HEK293 (cell line): ENCODE results near the gene DSG3.

ENCODE experiments used
- CTCF ChIA-PET: fragments of 350-600 bp; formaldehyde crosslinking; extraction: SDS; loops from one replicate; lab custom pipeline; 2021; ENCODE audit warnings: antibody characterized with exemption; lab: Yijun Ruan, JAX
- POLR2A ChIA-PET: fragments of 300-600 bp; formaldehyde crosslinking; extraction: SDS; loops from one replicate; lab custom pipeline; 2020; ENCODE audit warnings: antibody characterized with exemption, inconsistent platforms; lab: Yijun Ruan, JAX
- H3K27ac ChIP-seq: fragments of 200-500 bp; sonication (Bioruptor generic); 2 replicates; pipeline ENCODE4 v1.5.1; 2014; ENCODE audit warnings: low read depth, low read length, control low read depth, inconsistent platforms; ENCODE audit errors: extremely low read depth
- H3K36me3 ChIP-seq, 2 experiments: fragments of 200-500 bp in 1 of 2; sonication (Bioruptor generic) in 1 of 2; 1 replicate in 1 of 2; 2 replicates in 1 of 2; pipeline ENCODE4 v1.5.1; 2014 to 2017; ENCODE audit warnings: inconsistent platforms in 2 of 2, low read length in 2 of 2; ENCODE audit not compliant: control insufficient read depth in 2 of 2, insufficient read depth in 1 of 2
- H3K4me1 ChIP-seq: fragments of 200-500 bp; sonication (Bioruptor generic); 2 replicates; pipeline ENCODE4 v1.5.1; 2014; ENCODE audit warnings: mild to moderate bottlenecking, low read length, inconsistent platforms; ENCODE audit not compliant: control insufficient read depth, insufficient read depth
- H3K4me3 ChIP-seq: 2 replicates; pipeline ENCODE4 v1.5.1; 2011; ENCODE audit warnings: low read depth, mild to moderate bottlenecking, control low read depth, low read length, moderate library complexity
- H3K9me3 ChIP-seq: fragments of 200-500 bp; sonication (Bioruptor generic); 2 replicates; pipeline ENCODE4 v1.5.1; 2014; ENCODE audit warnings: low read depth, low read length, inconsistent platforms; ENCODE audit not compliant: control insufficient read depth, insufficient read depth
- CTCF ChIP-seq: fragments of 450-650 bp; formaldehyde crosslinking; IDR thresholded peaks from 2 replicates; pipeline ENCODE4 v1.5.1; 2016; ENCODE audit warnings: missing biosample characterization, missing genetic modification characterization
- EGR2 ChIP-seq: fragments of 450-650 bp; formaldehyde crosslinking; IDR thresholded peaks from 2 replicates; pipeline ENCODE4 v1.5.1; 2016; ENCODE audit warnings: low read depth, missing biosample characterization, missing genetic modification characterization
- GFI1B ChIP-seq: fragments of 450-650 bp; formaldehyde crosslinking; IDR thresholded peaks from 2 replicates; pipeline ENCODE4 v1.5.1; 2016; ENCODE audit warnings: missing biosample characterization, missing genetic modification characterization
- KLF9 ChIP-seq: fragments of 450-650 bp; formaldehyde crosslinking; IDR thresholded peaks from 2 replicates; pipeline ENCODE4 v1.5.1; 2016; ENCODE audit warnings: missing biosample characterization, missing genetic modification characterization, low read depth
- MEIS1 ChIP-seq: sonication (generic); formaldehyde crosslinking; IDR thresholded peaks from 2 replicates; pipeline ENCODE4 v1.8.1; 2022; ENCODE audit warnings: missing genetic modification reagents, mild to moderate bottlenecking, borderline replicate concordance
- PRDM1 ChIP-seq: fragments of 450-650 bp; formaldehyde crosslinking; IDR thresholded peaks from 2 replicates; pipeline ENCODE4; 2016; ENCODE audit warnings: missing biosample characterization, missing genetic modification characterization
- RBAK ChIP-seq: fragments of 450-650 bp; formaldehyde crosslinking; IDR thresholded peaks from 2 replicates; pipeline ENCODE4 v1.5.1; 2016; ENCODE audit warnings: missing biosample characterization, missing genetic modification characterization
- SALL2 ChIP-seq: fragments of 450-650 bp; formaldehyde crosslinking; IDR thresholded peaks from 2 replicates; pipeline ENCODE4 v1.5.0; 2017; ENCODE audit warnings: missing biosample characterization, mild to moderate bottlenecking, missing genetic modification characterization, borderline replicate concordance
- SP7 ChIP-seq: fragments of 450-650 bp; formaldehyde crosslinking; IDR thresholded peaks from 2 replicates; pipeline ENCODE4 v1.5.1; 2016; ENCODE audit warnings: missing biosample characterization, missing genetic modification characterization
- ZBTB11 ChIP-seq: fragments of 450-650 bp; formaldehyde crosslinking; conservative IDR thresholded peaks from 2 replicates; pipeline ENCODE4 v1.5.1; 2016; ENCODE audit warnings: low read depth, missing biosample characterization, missing genetic modification characterization
- ZBTB20 ChIP-seq: fragments of 450-650 bp; formaldehyde crosslinking; IDR thresholded peaks from 2 replicates; pipeline ENCODE4 v1.5.1; 2016; ENCODE audit warnings: missing biosample characterization, missing genetic modification characterization
- ZBTB26 ChIP-seq: fragments of 450-650 bp; formaldehyde crosslinking; optimal IDR thresholded peaks from 2 replicates; pipeline ENCODE3; 2016; ENCODE audit warnings: missing biosample characterization, mild to moderate bottlenecking, missing genetic modification characterization
- ZBTB49 ChIP-seq: fragments of 450-650 bp; formaldehyde crosslinking; IDR thresholded peaks from 2 replicates; pipeline ENCODE4 v1.5.1; 2016; ENCODE audit warnings: missing biosample characterization, missing genetic modification characterization, low read depth
- ZNF10 ChIP-seq: fragments of 450-650 bp; formaldehyde crosslinking; IDR thresholded peaks from 2 replicates; pipeline ENCODE4 v1.5.1; 2017; ENCODE audit warnings: missing biosample characterization, missing genetic modification characterization
- ZNF311 ChIP-seq: fragments of 450-650 bp; formaldehyde crosslinking; IDR thresholded peaks from 2 replicates; pipeline ENCODE4 v1.5.1; 2017; ENCODE audit warnings: missing biosample characterization, missing genetic modification characterization, borderline replicate concordance
- ZNF488 ChIP-seq: fragments of 450-650 bp; formaldehyde crosslinking; IDR thresholded peaks from 2 replicates; pipeline ENCODE4 v1.5.1; 2016; ENCODE audit warnings: missing biosample characterization, missing genetic modification characterization
- ZNF600 ChIP-seq: fragments of 450-650 bp; formaldehyde crosslinking; IDR thresholded peaks from 2 replicates; pipeline ENCODE4 v1.5.1; 2016; ENCODE audit warnings: missing biosample characterization, missing genetic modification characterization
- ZNF654 ChIP-seq: fragments of 450-650 bp; formaldehyde crosslinking; IDR thresholded peaks from 2 replicates; pipeline ENCODE4 v1.5.1; 2016; ENCODE audit warnings: low read depth, missing biosample characterization, missing genetic modification characterization
- ZNF670 ChIP-seq: fragments of 450-650 bp; formaldehyde crosslinking; IDR thresholded peaks from 2 replicates; pipeline ENCODE4 v1.5.1; 2016; ENCODE audit warnings: missing biosample characterization, missing genetic modification characterization, low read depth
- ZNF768 ChIP-seq: fragments of 450-650 bp; formaldehyde crosslinking; IDR thresholded peaks from 2 replicates; pipeline ENCODE4 v1.5.1; 2018; ENCODE audit warnings: missing biosample characterization, mild to moderate bottlenecking, missing genetic modification characterization
- TF ChIP-seq, protein P1 (sequence below): fragments of 450-650 bp; formaldehyde crosslinking; IDR thresholded peaks from 2 replicates; pipeline ENCODE4 v1.5.0; 2017; ENCODE audit warnings: missing biosample characterization, missing genetic modification characterization, borderline replicate concordance

DSG3 gene

DNA sequence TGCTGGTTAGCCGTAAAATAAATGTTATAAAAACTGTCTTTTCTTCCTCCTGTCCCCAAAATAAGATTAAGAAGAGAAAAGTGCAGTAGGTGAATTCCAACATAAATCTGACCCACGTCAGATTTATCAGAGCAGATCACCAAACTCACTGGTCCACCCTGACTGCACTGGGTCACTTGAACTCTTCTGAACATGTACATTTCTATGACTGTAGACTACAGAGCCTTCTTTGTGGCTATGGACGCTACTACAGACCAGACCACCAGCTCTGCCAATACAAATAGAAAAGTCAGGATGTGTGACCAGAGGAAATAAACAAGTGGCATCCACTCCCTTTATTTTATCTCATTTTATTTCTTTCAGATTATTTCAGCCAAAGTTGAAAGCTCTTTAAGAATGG, 62.0 kb downstream of the DSG3 start:
- CTCF ChIA-PET = interaction anchor here (1.4 kb wide), 1 partner anchor 9 kb away, joined by 6 read pairs; no protein-coding TSS in a partner anchor
- no peak for TF ChIP-seq ZNF10 (tag by site-specific recombination)
- no peak for TF ChIP-seq ZNF488
- no peak for TF ChIP-seq SALL2 (tag by site-specific recombination)
- TF ChIP-seq PRDM1 (tag by site-specific recombination) = no peak
- TF ChIP-seq CTCF (tag by site-specific recombination) = no peak
- TF ChIP-seq ZNF768 (tag by site-specific recombination) = no peak
- TF ChIP-seq, all 188 proteins: peak for 0
- POLR2A ChIA-PET = no interaction called here

DNA sequence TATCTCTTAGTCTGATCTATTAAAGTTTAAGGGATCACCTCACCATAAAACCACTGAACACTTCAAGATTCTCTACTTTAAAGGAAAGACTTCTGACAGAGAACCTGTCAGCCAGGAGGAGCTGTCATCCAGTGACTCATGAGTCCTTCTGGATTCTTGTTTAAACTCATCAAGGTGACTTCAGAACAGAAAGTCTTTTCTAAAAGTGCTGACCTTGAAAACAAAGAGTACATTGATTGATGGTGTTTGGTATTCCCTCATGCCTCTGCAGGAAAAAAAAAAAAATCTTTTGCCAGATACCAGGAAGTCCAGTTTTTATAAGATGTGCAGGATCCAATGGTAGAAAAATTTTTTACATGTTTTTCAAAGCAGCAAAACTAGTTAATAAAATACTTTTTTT, 62.8 kb downstream of the DSG3 start:
- no peak overlapping the region for H3K27ac ChIP-seq
- ChIA-PET POLR2A (no interaction called here), CTCF (interaction anchor here (0.7 to 1.0 kb wide), 4 partner anchors 37 to 265 kb away, joined by 3 to 4 read pairs (median 4); no protein-coding TSS in a partner anchor)
- TF ChIP-seq ZNF600 (tag by site-specific recombination) (no peak), ZNF670 (no peak), EGR2 (tag by site-specific recombination) (no peak), ZBTB20 (tag by site-specific recombination) (no peak), ZNF311 (no peak), MEIS1 (no peak), SP7 (no peak), RBAK (tag by site-specific recombination) (no peak), ZBTB11 (tag by site-specific recombination) (no peak), ZBTB26 (tag by site-specific recombination) (no peak), KLF9 (tag by site-specific recombination) (no peak), ZBTB49 (tag by site-specific recombination) (no peak), GFI1B (tag by site-specific recombination) (no peak), ZNF654 (tag by site-specific recombination) (no peak)
- TF ChIP-seq, protein P1, sequence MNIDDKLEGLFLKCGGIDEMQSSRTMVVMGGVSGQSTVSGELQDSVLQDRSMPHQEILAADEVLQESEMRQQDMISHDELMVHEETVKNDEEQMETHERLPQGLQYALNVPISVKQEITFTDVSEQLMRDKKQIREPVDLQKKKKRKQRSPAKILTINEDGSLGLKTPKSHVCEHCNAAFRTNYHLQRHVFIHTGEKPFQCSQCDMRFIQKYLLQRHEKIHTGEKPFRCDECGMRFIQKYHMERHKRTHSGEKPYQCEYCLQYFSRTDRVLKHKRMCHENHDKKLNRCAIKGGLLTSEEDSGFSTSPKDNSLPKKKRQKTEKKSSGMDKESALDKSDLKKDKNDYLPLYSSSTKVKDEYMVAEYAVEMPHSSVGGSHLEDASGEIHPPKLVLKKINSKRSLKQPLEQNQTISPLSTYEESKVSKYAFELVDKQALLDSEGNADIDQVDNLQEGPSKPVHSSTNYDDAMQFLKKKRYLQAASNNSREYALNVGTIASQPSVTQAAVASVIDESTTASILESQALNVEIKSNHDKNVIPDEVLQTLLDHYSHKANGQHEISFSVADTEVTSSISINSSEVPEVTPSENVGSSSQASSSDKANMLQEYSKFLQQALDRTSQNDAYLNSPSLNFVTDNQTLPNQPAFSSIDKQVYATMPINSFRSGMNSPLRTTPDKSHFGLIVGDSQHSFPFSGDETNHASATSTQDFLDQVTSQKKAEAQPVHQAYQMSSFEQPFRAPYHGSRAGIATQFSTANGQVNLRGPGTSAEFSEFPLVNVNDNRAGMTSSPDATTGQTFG (tag by site-specific recombination) = no peak
- H3K4me3 ChIP-seq = no peak overlapping the region
- H3K9me3 ChIP-seq = no peaks in the 10 kb centered on the region
- peaks cover 3% of the 10 kb centered on the region; the same call in 1 of the 2 replicates for H3K4me1 ChIP-seq
- H3K36me3 ChIP-seq = peaks cover 0 to 4% of the 10 kb centered on the region in 2 experiments; a peak in 1 of 3 replicates

More for the DNA sequence above, 62.0 kb downstream of the DSG3 start:
- H3K27ac ChIP-seq = no peak overlapping the region
- no peak overlapping the region for H3K4me3 ChIP-seq
- peaks cover 0 to 4% of the 10 kb centered on the region in 2 experiments; a peak in 1 of 3 replicates for H3K36me3 ChIP-seq
- peaks cover 3% of the 10 kb centered on the region; the same call in 1 of the 2 replicates for H3K4me1 ChIP-seq
- H3K9me3 ChIP-seq = no peaks in the 10 kb centered on the region
